ENCODE results near the gene GNA14. TPM values are rescaled to one million over a fixed set of nuclear protein-coding genes. Genes with fewer than 3 reads are reported as not detected.

The GNA14 gene
- total and polyA plus RNA-seq, 2 donors (not counting 3 experiments of a cell fraction or from before 2014, with no cell fraction given), result 2.1 to 3.3 TPM

GRCh38 chr9:77508396-77508795 lies 139.7 kb downstream of the GNA14 start:
- no peaks in the 10 kb centered on the region for H3K36me3 ChIP-seq (ENCODE audit: control insufficient read depth in 2 of 2, extremely low read depth in 1 of 2, insufficient read depth in 2 of 2, low read length in 2 of 2)
- H2AFZ ChIP-seq (ENCODE audit: low read depth, low read length), result no peak overlapping the region
- BruUV-seq (replicated peaks), result no TSS peak
- intact Hi-C loops (cut with micrococcal nuclease) (no loop called here), dilution Hi-C loops (cut with MboI; ENCODE audit: extremely low pct_ligation_motif_present, low sequenced_read_pairs) (no loop called here)
- H3K27me3 ChIP-seq (ENCODE audit: control insufficient read depth in 2 of 2, insufficient read depth in 2 of 2, low read length in 2 of 2), result no peaks in the 10 kb centered on the region
- ChIA-PET CTCF (no interaction called here), POLR2A (no interaction called here)
- DNase-seq (ENCODE audit: low read depth, low spot score) (no peak), FAIRE-seq (no peak)
- TF ChIP-seq JUN (IDR thresholded peaks at IDR 0.05; ENCODE audit: borderline replicate concordance, insufficient read depth, insufficient read length, low read depth), result no peak
- no peak for TF ChIP-seq EZH2 (IDR thresholded peaks at IDR 0.05; ENCODE audit: borderline replicate concordance, low read depth, low read length, severe bottlenecking)
- TF ChIP-seq MYC (IDR thresholded peaks at IDR 0.05; ENCODE audit: low read depth, low read length), result no peak
- no peak for TF ChIP-seq FOS (IDR thresholded peaks at IDR 0.05; ENCODE audit: borderline replicate concordance, insufficient read depth, low read length)
- no peak for TF ChIP-seq POLR2A (IDR thresholded peaks at IDR 0.05; ENCODE audit: low read depth, low read length)
- TF ChIP-seq CTCF (IDR thresholded peaks at IDR 0.05; ENCODE audit: extremely low read depth in 1 of 2, insufficient read depth in 1 of 2, low read depth in 1 of 2, low read length in 2 of 2), result no peak
- no peak for TF ChIP-seq GATA2 (IDR thresholded peaks at IDR 0.05; ENCODE audit: insufficient read depth, insufficient read length, low read depth, low read length)
- TF ChIP-seq MAX (IDR thresholded peaks at IDR 0.05; ENCODE audit: insufficient read depth, insufficient read length), result no peak
- TF ChIP-seq POLR2AphosphoS5 (IDR thresholded peaks at IDR 0.05; ENCODE audit: insufficient read depth, low read depth, low read length), result no peak
- no peaks in the 10 kb centered on the region for H3K9me3 ChIP-seq (replicated peaks; ENCODE audit: control insufficient read depth, insufficient read depth, low read length)
- no peak overlapping the region for H3K9ac ChIP-seq (replicated peaks; ENCODE audit: extremely low read depth, insufficient read depth, low read length)
- no peaks in the 10 kb centered on the region for H4K20me1 ChIP-seq (replicated peaks; ENCODE audit: control insufficient read depth, extremely low read depth, insufficient read depth, low read length)
- peaks cover 26% of the 10 kb centered on the region for H3K4me1 ChIP-seq (ENCODE audit: control insufficient read depth, extremely low read depth, insufficient read depth, low read length)
- H3K4me3 ChIP-seq (replicated peaks in 1 of 3; ENCODE audit: insufficient read depth in 1 of 3, low read depth in 1 of 3, low read length in 3 of 3), result no peak overlapping the region
- no peaks in the 10 kb centered on the region for H3K9me1 ChIP-seq (replicated peaks; ENCODE audit: control insufficient read depth, extremely low read depth, insufficient read depth, low read length)
- H3K4me2 ChIP-seq (ENCODE audit: insufficient read depth, low read length), result no peak overlapping the region
- no peak overlapping the region for H3K27ac ChIP-seq (ENCODE audit: insufficient read depth, low read depth, low read length)
- H3K79me2 ChIP-seq (ENCODE audit: control insufficient read depth, insufficient read depth, low read length), result no peaks in the 10 kb centered on the region
